ENCODE results near the gene KCNK6.

DNA sequence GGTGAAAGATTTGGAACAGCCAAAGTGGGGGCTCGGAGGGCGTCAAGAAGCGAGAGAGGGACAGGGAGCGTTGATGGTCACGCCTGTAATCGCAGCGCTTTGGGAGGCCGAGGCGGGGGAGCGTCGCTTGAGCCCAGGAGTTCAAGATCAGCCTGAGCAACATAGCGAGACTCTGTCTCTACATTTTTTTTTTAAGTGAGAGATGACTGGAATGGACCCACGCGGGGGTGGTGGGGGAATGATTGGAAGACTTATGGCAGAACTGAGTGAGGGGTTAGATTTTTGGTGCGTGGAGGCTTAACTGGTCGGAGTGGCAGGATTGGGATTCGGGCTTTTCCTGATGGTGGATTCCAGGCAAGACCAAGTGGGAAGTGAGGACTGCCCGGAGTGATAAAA lies 55.5 kb downstream of the KCNK6 start:
- TF ChIP-seq EZH2 (optimal IDR thresholded peaks at IDR 0.05; ENCODE audit: low read depth, low read length) = no peak
- TF ChIP-seq, protein P1, sequence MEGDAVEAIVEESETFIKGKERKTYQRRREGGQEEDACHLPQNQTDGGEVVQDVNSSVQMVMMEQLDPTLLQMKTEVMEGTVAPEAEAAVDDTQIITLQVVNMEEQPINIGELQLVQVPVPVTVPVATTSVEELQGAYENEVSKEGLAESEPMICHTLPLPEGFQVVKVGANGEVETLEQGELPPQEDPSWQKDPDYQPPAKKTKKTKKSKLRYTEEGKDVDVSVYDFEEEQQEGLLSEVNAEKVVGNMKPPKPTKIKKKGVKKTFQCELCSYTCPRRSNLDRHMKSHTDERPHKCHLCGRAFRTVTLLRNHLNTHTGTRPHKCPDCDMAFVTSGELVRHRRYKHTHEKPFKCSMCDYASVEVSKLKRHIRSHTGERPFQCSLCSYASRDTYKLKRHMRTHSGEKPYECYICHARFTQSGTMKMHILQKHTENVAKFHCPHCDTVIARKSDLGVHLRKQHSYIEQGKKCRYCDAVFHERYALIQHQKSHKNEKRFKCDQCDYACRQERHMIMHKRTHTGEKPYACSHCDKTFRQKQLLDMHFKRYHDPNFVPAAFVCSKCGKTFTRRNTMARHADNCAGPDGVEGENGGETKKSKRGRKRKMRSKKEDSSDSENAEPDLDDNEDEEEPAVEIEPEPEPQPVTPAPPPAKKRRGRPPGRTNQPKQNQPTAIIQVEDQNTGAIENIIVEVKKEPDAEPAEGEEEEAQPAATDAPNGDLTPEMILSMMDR (IDR thresholded peaks at IDR 0.05; ENCODE audit: low read length) = no peak

Data from MM.1S (cell line).